ENCODE data around the gene ZNF700. TPM values are rescaled to one million over a fixed set of nuclear protein-coding genes. Genes with fewer than 3 reads are reported as not detected.

ZNF700 gene
- total RNA-seq, 1 experiment from 2014 or later: 9.3 TPM

DNA sequence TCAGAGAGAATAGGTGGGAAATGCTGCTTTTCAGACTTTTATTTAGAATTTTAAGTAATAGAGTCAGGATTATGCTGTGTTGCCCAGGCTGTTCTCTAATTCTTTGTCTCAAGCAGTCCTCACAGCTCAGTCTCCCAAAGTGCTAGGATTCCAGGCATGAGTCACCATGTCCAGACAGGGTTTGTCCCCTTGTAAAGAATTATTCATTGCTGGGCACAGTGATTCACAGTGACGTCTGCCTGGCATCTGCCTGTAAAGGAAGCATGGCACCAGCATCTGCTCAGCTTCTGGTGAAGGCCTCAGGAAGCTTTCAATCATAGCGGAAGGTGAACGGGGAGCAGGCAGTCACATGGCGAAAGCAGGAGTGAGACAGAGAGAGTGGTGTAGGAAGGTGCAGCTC, 57.6 kb downstream of the ZNF700 start (continued):
- TF ChIP-seq POLR2AphosphoS5 (IDR thresholded peaks at IDR 0.05; ENCODE audit: low read depth, low read length) (no peak), ZNF274 (IDR thresholded peaks at IDR 0.05; ENCODE audit: low read depth, low read length) (no peak), EZH2 (IDR thresholded peaks at IDR 0.05) (no peak)

DNA sequence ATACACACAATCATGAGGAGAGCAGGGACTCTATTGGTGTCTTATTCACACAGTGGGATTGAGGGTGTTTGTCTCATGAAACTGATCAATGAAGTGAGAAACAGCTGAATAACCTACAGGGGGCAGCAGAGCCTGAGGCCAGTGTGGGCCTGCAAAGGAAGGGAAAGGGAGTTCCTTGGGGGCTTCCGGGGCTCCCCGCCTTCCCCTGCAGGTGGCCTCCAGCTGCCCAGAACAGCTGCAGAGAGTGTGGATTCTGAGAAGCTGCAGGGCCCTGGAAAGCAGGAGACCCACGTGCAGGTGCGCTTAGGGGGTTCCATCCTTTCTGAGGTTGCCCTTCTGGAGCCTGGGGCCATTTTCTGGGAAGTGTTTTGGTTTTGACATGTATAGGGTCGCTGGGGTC, 60.1 kb downstream of the ZNF700 start:
- Histone ChIP-seq H3K9me3 (ENCODE audit: control insufficient read depth in 1 of 2, insufficient read depth in 1 of 2, low read depth in 1 of 2, low read length in 2 of 2) (peaks cover 12 to 18% of the 10 kb centered on the region in 2 experiments; a peak in 2 of 4 replicates), H3K9ac (ENCODE audit: low read length) (no peak overlapping the region), H3K27ac (ENCODE audit: low read depth, low read length) (no peak overlapping the region), H3K79me2 (ENCODE audit: insufficient read depth, low read length) (no peaks in the 10 kb centered on the region), H3K9me2 (ENCODE audit: insufficient read depth) (no peaks in the 10 kb centered on the region), H3K4me2 (ENCODE audit: low read length) (no peak overlapping the region), H3K4me1 (ENCODE audit: control insufficient read depth in 1 of 2, insufficient read depth in 2 of 2, low read length in 2 of 2) (peaks cover 0 to 10% of the 10 kb centered on the region in 2 experiments; a peak in 2 of 4 replicates), H4K20me1 (ENCODE audit: insufficient read depth) (no peaks in the 10 kb centered on the region), H3K27me3 (ENCODE audit: insufficient read depth, low read length) (no peaks in the 10 kb centered on the region), H3K36me3 (ENCODE audit: control insufficient read depth in 1 of 2, insufficient read depth in 2 of 2, low read length in 2 of 2) (no peaks in the 10 kb centered on the region), H3K4me3 (replicated peaks in 1 of 2; ENCODE audit: low read depth in 1 of 2, low read length in 2 of 2) (no peak overlapping the region), H2AFZ (ENCODE audit: low read depth, low read length, poor library complexity, severe bottlenecking) (no peak overlapping the region)
- POLR2A ChIA-PET: no interaction called here
- no peak for DNase-seq (ENCODE audit: low read depth, low spot score)
- no peak for ATAC-seq
- CTCF ChIA-PET: no interaction called here
- intact Hi-C loops (cut with micrococcal nuclease): loop anchor here (5.0 kb wide), 2 partner anchors 173 to 428 kb away; partner anchors contain the start of genes ELOF1 and ZNF440
- RAD21 ChIA-PET (ENCODE audit: low non-redundant PET in 1 of 2, low total read pairs in 2 of 2, uncharacterized antibody in 2 of 2, unreplicated experiment in 2 of 2): no interaction called here
- TF ChIP-seq FOSL1 (IDR thresholded peaks at IDR 0.05; ENCODE audit: low read depth): no peak
- TF ChIP-seq, protein P1, sequence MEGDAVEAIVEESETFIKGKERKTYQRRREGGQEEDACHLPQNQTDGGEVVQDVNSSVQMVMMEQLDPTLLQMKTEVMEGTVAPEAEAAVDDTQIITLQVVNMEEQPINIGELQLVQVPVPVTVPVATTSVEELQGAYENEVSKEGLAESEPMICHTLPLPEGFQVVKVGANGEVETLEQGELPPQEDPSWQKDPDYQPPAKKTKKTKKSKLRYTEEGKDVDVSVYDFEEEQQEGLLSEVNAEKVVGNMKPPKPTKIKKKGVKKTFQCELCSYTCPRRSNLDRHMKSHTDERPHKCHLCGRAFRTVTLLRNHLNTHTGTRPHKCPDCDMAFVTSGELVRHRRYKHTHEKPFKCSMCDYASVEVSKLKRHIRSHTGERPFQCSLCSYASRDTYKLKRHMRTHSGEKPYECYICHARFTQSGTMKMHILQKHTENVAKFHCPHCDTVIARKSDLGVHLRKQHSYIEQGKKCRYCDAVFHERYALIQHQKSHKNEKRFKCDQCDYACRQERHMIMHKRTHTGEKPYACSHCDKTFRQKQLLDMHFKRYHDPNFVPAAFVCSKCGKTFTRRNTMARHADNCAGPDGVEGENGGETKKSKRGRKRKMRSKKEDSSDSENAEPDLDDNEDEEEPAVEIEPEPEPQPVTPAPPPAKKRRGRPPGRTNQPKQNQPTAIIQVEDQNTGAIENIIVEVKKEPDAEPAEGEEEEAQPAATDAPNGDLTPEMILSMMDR (IDR thresholded peaks at IDR 0.05 in 2 of 3, conservative IDR thresholded peaks at IDR 0.05 in 1 of 3; ENCODE audit: borderline replicate concordance in 1 of 3, insufficient read depth in 1 of 3, low read depth in 2 of 3, low read length in 2 of 3): 0 out of 6 replicates have a peak, but pooled peaks of 2 of the 3 experiments have one; percentile 4 to 9
- no peak for TF ChIP-seq SP1 (IDR thresholded peaks at IDR 0.05; ENCODE audit: low read depth)
- no peak for TF ChIP-seq CEBPB (IDR thresholded peaks at IDR 0.05; ENCODE audit: low read depth)
- TF ChIP-seq ZFX (IDR thresholded peaks at IDR 0.05): no peak
- BruUV-seq (replicated peaks): no TSS peak
